Left hindlimb (tissue), 1 donor: ENCODE results near the gene TCERG1L.

ENCODE experiments used
- DNase-seq: peaks from one replicate; pipeline ENCODE4 v3.0.0-alpha.2; 2018

TCERG1L gene

DNA sequence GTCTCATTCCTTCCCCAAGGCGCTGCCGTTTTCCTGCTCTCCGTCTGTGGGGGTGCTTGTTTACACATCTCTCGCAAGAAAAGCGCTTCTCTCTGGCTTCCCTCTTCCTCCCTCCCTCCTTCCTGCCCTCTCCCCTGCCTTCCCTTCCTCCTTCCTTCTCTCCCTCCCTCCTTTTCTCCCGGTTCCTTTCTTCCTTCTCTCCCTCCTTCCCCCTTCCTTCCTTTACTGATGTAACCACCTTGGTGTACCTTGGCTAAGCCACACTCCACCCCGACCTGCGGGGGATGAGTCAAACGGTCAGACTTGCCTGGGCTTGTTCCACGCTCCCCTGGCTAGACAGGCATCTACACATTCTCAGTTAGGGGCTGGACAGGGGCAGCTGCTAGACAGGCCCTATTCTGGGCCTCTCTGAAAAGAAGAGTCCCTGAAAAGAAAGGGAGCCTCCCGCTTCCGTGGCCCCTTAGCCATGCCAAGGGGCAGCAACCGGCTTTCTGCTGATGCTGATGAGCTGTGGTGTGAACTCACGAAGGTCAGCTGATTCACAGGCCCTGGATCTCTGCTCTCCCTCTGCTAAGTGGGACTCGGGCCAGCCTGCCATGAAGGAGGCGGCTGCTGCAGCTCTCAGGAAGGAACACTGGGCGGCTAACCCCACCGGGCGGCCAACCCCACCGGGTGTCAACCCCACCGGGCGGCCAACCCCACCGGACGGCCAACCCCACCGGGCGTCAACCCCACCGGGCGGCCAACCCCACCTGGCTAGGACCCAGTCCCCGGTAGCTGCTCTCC lies 216.8 kb downstream of the TCERG1L start:
- DNase-seq, result no peak

DNA sequence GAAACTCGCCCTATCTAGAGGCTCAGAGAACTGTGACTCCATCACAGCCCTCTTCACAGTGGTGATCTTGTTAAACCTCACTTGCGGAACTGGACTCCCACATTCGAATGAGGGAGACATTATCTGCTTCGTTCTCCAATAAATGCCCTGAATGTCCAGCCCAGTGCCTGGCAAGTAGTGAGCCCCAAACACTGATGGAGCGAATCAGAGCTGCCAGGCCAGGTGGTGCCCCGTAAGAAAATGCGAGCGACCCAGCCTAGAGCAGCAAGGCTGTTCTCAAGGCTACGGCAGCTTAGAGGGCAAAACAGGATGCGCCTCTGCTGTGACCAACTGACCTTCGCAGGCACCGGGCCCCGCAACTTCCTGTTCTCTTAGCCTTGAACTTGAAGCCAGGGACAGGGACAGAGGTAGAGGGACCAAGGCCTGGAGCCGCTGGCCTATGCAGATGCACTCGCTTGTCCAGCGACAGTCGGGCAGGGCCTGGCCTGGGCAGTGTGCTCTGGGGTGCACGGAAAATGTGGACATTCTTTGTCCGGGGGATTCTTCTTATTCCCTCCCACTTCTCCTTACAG lies 217.6 kb downstream of the TCERG1L start:
- no peak for DNase-seq

DNA sequence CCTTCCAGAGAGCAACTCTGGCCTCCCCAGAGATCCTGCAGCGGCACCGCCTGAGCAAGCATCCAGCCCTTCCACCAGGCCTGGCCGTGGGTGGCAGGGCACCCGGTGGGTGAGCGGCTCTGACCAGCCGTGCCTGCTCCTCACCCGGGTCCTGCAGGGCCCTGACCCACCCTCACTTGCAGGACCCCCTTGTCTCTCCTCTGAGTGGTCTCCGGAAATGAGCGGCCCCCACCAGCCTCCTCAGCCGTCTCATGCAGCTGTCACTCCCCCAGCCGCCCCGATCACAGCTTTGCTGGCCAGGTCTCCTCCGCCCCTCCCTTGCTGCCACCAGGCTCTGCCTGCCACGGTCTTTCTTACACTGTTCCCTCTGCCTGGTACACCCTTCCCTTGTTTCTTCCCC lies 218.2 kb downstream of the TCERG1L start:
- DNase-seq, result no peak

DNA sequence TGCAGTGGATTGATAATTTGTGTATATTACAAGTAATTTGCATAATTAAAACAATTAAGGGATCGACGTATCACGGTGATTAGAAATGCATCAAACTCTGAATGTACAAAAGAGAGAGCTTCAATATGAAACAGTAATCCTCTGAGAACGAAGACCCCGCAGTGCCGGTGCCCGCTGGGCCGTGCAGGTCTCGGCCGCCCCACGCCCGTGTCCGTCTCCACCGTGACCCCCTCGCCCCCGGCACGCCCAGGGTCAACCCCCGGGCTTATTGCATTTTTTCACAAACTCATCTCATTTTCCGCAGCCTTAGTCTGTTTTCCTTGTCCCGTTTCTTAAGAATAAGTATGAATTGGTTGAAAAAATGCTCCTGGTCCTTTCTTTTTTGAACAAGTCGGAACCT lies 218.6 kb downstream of the TCERG1L start:
- DNase-seq, result no peak

DNA sequence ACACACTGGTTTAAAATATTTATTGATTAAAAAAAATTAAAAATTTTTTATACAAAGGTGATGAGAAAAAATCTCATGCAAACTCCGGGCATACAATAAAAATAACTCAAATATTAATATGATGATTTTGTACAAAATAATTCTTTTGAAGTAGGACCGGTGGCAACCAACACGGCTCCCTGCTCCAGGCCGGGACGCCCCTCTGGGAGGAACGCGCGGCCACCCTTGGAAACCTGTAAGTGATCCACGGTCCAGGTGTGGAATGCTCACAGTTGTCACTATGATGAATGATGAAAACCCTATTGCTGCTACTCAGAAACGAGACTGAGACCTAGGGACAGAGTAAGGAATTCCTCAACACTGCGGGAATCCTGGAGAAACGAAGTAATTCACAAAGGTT lies 219.1 kb downstream of the TCERG1L start:
- DNase-seq, result no peak

DNA sequence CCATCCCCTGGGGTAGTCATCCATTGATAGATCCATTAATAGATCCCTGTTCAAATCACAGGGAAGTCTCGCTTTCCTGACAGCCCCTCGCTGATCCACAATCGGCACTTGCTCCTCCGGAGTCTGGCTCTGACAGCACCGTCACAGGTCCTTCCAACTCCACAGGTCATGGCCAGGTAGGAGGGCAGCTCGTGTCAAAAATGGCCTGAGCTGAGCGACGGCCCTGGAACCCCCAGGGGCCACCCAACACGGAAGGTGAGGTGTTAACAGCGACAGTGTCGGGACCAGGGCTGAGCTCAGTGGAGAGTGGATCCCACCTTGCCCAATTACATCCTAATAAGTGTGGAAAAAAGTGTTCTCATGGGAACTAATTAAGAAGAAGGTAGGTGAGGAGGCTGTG lies 219.8 kb downstream of the TCERG1L start:
- no peak for DNase-seq

DNA sequence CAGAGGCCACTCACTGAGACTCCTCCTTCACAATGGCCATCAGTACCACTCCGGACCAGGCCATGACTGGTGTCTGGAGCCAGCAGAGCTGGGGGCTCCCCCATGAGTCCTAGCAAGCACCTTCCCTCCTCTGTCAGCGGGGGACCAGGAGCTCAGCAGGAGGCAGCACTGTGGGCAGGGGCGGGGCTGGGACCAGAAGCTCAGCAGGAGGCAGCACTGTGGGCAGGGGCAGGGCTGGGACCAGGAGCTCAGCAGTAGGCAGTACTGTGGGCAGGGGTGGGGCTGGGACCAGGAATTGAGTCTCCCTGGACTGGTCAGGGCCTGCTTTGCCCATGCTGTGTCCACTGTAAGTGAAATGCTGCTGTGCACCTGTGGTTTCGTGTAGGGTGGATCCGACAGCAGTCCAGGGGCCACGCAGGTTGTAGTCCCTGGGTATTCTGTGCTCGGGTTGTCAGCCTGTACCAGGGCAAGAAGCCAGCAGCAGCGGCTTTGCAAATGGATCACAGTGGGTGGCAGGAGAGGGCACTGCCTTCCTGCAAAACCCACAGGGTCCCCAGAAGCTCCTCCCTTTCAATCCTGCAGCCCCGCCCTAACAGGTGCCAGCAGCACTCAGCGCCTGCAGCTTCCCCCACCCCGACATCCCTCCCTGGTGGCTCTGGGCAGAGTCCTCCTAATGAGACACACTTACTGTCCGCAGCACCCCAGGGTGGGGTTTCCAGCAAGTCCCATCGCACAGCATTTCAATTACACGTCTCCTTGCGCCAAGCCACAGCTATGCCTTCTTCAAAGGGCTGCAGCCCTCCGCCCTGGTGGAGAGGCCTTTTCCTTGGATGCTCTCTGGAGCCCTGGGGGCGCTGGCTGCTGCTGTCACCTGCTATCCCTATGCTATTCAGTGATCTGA lies 220.5 kb downstream of the TCERG1L start:
- DNase-seq, result no peak

DNA sequence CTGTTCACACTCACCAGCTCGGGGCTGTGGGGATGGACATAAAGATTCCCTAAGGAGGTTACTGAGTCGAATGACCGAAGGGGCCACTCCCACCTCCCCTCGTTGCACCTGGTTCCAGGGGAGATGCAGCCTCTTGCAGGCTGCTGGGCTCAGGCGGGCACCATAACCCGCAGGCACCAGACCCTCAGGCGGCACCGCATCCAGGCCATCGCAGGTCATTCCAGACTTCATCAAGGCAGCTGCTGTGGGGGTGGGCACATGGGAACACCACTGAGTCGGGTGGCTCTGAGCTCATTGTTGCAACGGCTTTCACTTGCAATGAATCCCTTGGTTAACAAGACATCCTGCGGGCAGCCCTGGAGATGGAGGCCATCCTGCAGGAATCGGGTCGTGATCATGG lies 221.7 kb downstream of the TCERG1L start:
- DNase-seq, result no peak

DNA sequence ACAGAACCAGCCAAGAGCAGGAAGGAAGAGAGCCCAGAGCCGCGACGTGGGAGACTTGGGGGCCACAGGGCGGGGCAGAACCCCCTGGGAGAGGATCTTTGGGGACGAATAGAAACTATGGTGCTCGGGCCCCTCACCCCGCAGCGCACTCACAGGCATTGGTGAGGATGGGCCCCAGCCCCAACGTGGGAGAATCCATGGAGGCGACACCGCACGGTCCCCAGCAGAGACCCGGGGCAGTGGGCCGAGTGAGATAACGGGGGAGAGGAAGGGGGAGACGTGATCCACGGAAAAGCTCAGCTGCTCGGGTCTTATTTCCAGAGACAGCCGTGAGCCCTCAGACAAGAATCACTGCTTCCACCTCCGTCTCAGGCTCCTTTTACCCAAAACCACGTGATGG lies 222.4 kb downstream of the TCERG1L start:
- DNase-seq, result no peak

DNA sequence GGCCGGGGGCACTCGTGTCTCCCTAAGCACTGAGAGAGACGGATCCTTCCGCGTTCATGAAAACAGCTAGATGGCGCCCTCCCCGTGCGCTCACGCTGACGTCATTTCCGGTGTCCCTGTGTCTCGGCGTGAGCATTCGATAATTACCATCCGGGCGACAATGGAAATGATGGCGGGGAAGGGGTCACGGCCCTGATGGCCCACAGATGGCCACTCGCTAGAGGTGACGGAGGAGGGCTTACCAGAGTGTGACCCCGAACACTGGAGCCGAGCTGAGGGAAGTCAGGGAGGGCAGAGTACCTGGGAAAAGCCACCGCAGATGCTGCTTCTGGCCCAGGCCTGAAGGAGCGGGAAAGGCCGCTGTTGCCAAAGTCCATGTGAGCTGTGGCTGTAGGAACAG lies 222.9 kb downstream of the TCERG1L start:
- DNase-seq, result no peak

DNA sequence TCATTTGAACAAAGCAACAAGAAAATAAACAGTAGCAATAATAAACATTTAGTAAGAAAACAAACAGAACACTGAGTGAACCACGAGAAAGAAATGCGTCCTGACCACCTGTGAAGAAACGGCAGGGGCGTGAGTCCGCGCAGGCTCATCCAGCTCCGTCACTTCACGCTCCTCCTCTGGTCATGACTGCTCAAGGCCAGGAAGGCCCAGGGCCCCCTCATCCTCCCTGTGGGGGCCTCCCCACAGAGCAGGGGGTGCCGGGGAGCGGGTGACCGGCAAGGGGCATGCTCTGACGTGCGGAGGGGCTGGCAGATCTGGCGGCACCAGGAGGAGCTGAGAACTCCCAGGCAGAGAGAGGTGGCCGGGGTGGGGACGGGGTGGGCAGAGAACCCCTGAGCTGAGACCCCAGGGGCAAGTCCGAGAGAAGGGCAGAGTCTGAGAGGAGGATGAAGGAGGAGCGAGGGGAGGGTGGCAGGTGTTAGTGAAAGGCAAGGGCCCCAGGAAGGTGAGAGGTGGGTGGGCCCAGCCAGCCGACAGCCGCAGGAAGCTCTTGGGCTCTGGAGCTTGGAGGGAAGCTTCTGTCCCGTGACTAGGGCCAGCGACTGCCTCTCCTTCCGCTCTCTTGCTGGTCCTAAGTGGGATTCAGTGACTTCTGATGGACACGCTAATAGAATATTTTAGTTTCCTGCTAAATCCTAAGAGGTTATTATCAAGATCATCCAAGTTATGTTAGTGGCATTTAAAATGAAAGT lies 223.9 kb downstream of the TCERG1L start:
- no peak for DNase-seq

DNA sequence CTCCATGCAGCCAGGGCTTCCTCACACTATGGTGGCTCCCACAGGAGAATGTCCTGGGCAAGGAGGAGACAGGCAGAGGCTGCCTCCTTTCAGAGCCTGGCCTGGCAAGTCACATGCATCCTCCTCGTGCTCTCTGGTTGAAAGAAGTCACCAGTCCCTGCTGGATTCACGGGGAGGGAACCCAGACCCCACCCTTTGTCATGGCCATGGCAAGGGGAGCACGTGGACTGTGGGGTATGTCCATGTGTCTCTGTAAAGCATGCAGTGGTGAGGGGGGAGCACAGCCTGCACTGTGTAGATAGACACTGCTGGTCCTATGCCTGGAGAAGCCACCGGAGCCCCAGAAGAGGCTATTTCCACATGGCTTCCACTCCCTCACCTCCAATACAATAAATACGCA lies 225.0 kb downstream of the TCERG1L start:
- no peak for DNase-seq

DNA sequence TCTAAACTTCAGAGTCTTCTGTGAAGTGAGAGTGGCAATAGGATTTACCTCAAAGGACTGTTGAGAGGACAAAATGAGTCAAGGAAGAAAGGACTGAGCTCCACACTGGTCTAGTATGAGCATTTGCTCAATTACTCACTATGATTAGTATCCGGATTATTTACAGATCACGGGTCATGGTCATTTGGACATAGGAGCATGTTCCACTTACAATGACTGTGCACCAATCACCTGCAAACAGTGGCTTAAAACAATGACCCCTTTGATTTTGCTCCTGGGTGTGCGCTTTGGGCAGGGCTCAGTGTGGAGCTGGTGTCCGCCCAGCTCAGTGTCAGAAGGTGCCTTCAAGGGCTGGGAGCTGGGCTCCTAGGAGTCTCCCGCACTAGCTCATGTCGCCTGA lies 225.4 kb downstream of the TCERG1L start:
- DNase-seq, result no peak

DNA sequence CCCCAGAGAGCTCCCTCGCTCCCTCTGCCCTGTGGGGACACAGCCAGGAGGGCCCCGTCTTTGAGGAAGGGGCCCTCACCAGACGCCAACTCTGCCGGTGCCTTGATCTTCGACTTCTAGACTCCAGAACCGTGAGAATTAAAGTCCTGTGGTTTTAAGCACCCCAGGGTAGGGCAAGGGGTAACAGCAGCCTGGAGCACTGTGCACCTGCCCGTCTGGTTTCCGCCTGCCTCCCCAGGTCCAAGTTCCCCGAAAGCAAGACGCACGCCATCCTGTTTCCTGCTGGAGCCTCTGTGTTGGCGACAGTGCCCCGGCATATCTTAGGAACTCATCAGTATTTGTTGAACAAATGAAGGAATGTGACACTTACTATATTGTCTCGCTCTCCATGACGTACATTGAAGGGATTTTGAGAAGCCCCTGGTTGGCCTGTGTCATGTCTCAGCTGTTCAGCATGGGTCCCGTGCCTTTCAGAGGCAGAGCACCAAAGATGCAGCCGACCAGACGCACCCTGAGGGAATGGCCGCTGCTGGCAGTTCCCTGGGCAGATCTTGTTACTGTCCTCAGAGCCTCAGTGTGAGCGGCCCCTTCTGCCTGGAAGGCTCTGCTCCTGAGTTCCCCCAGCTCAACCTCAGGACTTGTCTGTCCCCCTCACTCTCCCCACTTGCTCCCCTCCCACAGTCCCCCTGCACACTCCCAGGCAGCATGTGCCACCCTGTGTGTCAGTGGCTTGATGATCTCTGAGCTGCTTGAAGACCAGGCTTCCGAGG lies 226.2 kb downstream of the TCERG1L start:
- DNase-seq, result no peak

DNA sequence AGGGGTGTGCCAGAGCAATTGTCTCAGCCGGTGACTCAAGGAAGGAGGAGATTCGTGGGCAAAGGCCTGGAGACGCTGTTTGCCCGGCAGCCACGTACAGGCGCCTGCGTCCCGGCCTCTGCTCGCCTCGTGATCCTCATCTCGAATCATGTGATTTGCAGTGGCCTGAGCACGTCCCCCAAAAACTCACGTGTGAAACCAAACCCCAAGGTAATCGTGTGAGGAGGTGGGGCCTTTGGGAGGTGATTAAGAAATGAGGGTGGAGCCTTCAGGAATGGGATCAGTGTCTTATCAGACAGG lies 226.8 kb downstream of the TCERG1L start:
- no peak for DNase-seq

DNA sequence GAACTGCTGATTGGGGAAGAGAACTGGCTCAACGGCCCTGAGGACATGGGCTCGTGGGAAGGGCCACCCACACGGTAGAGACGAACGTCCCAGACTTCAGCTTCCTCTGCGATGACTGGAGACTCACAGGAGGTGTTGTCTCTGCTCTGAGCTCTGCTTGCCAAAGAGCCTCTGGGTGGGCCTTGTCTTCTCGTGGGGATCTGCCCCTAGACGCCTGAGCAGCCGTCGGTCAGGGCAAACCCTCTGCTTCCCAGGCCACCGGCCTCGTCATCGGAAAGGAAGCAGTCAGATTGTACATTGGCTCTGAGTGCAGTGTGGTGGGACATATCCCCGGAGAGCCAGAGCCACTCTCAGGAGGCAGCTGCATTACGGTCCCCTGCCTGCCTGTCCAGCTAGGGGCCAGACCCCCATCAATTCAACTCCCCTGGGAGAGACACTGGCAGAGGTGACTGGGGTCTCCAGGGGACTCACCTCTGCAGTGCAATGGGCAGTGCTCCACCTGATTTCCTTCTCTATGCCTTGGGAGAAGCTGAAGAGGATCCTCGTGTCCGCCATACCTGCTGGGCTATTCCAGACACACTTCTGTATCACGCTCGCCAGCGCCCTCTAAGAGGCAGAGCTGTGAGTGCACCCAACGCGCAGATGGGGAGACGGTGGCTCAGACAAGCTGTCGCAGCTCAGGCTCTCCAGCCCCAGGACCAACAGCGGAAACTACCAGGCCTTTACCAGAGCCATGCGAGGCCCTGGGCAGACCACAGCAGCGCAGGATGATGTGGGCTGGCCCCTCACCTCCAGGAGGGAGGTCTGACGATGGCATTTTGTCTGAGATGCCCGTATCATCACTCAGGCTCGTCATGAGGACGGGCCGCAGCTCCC lies 227.4 kb downstream of the TCERG1L start:
- DNase-seq, result no peak

DNA sequence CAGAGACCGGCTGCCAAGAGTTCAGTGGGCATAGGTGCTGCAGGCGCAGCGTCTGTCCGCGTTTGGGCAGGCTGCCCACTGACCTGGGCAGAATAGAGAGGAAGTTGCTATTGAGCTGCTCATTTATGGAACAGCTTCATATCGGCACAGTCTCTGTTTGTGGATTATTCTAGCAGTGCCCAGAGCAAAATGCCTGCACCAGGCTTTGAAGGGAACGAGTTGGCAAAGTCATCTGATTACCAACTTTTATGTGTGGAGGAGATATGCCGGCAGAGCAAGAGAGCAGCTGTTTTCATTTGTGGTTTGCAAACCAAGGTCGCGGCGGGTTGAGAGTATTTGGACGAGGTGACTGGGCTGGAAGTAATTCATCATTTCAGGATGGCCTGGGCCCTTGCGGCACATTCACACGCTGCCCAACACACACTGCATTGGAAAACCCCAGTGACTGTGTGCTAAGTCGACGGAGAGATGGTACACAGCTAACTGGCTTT lies 228.5 kb downstream of the TCERG1L start:
- no peak for DNase-seq

DNA sequence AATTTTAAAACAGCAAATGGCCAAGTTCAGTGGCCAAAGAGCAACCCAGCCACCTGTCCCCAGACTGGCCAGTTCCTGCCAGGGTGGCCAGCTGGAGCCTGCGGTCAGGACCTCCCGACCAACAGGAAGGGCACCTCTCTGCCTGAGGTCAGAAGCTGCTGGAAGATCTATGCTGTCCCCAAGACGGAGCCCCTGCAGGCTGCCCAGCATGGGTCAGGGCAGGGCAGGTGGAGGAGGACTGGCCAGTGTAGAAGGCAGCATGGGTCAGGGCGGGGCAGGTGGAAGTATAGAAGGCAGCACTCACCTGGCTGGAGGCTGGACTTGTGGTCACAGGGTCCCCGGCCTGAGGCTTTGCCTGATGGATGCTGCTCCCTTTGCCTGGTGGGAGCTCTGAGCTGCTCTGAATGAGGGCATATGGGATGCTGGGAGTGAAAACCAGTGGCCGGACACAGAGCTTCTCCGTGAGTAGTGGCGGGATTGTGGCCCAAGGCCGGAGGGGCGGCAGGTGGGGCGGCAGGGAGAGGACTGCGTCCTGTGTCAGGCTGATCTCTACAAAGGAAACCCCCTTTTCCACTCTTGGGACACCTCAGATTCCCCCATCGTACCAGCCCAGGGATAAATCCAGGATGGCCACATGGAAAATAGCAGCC lies 229.2 kb downstream of the TCERG1L start:
- DNase-seq, result no peak

DNA sequence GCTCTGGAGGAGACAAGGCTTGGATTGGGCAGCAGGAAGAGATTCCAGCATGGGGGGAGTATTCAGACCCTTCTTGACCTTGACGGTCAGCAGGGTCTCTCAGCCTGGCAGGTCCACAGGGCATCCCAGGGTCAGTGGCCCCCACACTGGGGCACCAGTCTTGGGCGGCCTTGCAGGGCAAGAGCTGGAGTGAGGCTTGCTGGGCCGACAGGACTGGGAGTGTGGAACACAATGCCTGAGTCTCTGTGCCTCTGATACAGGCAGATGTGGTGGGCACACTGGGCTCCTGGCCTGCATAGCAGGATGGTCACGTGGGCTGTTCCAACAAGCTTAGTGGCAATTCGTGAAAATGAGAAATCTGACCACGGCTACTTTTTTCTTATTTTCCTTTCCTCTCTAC lies 229.7 kb downstream of the TCERG1L start:
- no peak for DNase-seq

DNA sequence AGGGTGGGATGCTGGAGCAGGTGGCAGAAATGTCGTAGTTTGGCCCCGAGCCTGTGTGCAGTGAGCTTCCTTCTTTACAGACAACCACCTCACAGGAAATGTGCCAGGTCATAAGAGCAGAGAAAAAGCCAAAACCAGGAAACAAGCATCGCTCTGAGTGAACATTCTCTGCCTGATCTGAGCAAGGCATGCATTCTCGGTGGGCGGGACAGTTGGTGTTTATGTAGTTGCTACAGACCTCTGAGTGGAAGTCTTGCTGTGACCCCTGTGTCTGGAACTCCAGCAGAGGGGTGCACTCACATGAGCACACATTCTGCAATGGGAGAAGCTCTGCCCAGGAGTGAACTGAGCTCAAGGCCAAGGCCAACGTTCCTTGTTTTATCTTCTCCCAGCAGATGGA lies 230.1 kb downstream of the TCERG1L start:
- DNase-seq, result no peak

DNA sequence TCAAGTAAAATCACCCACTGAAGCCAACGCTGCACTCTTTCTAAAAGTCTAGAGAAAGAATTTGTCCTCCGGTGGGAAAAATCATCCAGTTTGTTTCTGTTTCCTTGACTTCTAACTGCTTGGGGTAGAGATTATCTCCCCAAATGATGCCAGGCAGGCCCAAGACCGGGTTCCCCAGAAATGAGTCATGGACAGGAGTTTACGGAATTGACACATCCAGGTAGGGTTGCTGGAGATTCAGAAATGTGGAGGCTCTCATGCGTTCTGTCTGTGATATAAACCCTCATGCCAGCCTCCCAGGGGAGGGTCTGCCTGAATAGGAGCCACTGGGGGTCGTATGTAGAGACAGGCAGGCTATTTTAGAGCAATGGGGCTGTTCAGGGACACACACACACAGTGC lies 230.9 kb downstream of the TCERG1L start:
- DNase-seq, result no peak
